ENCODE data around the gene SURF6. TPM values are rescaled to one million over a fixed set of nuclear protein-coding genes. Genes with fewer than 3 reads are reported as not detected.

The SURF6 gene
- total RNA-seq, 4 donors from 2014 or later = 22.5 to 36.3 (median 25.8) TPM

- Histone ChIP-seq H3K36me3 (peaks cover 0 to 52% of the 10 kb centered on the region in 2 donors), H3K4me3 (no peak overlapping the region), H3K9me3 (no peaks in the 10 kb centered on the region), H3K4me1 (peaks cover 4 to 37% (median 20%) of the 10 kb centered on the region in 3 donors), H3K27me3 (no peaks in the 10 kb centered on the region), H3K27ac (no peak overlapping the region)
- ATAC-seq = no peak
- 100% methylated on average over 1 of the region's 10 CpGs; no CpG with 5 or more reads in 1 of the 2 donors for WGBS, 2 donors (ENCODE audit: low coverage in 1 of 2)
- TF ChIP-seq CTCF (IDR thresholded peaks at IDR 0.05) (no peak), EP300 (IDR thresholded peaks at IDR 0.05) (no peak)
Measured at GRCh38 chr9:133333566-133333965, 2.4 kb downstream of the SURF6 start.

GRCh38 chr9:133333011-133333410 lies 3.0 kb downstream of the SURF6 start:
- Histone ChIP-seq H3K9me3 (no peaks in the 10 kb centered on the region), H3K4me3 (no peak overlapping the region), H3K27me3 (no peaks in the 10 kb centered on the region), H3K36me3 (peaks cover 0 to 48% of the 10 kb centered on the region in 2 donors), H3K4me1 (peaks cover 4 to 37% (median 20%) of the 10 kb centered on the region in 3 donors), H3K27ac (no peak overlapping the region)
- TF ChIP-seq EP300 (IDR thresholded peaks at IDR 0.05) (no peak), POLR2A (IDR thresholded peaks at IDR 0.05) (no peak)
- 80 to 93% methylated on average over 1 to 3 of the region's 11 CpGs for WGBS, 2 donors (ENCODE audit: low coverage in 1 of 2)
- ATAC-seq = no peak

GRCh38 chr9:133332381-133332730 lies 3.6 kb downstream of the SURF6 start:
- WGBS, 2 donors (ENCODE audit: low coverage in 1 of 2) = no CpG with 5 or more reads among the region's 20 CpGs
- H3K9me3 ChIP-seq = no peaks in the 10 kb centered on the region
- peaks cover 0 to 48% of the 10 kb centered on the region in 2 donors for H3K36me3 ChIP-seq
- peaks cover 4 to 37% (median 20%) of the 10 kb centered on the region in 3 donors for H3K4me1 ChIP-seq
- ATAC-seq = no peak
- H3K27ac ChIP-seq = no peak overlapping the region
- no peak overlapping the region for H3K4me3 ChIP-seq
- H3K27me3 ChIP-seq = no peaks in the 10 kb centered on the region
- no peak for TF ChIP-seq POLR2A (IDR thresholded peaks at IDR 0.05)
- TF ChIP-seq POLR2AphosphoS5 (IDR thresholded peaks at IDR 0.05) = no peak
- no peak for TF ChIP-seq EP300 (IDR thresholded peaks at IDR 0.05)
- no peak for TF ChIP-seq CTCF (IDR thresholded peaks at IDR 0.05)

GRCh38 chr9:133331641-133332380 lies 4.2 kb downstream of the SURF6 start:
- 96% methylated on average over 21 of the region's 57 CpGs; no CpG with 5 or more reads in 1 of the 2 donors for WGBS, 2 donors (ENCODE audit: low coverage in 1 of 2)
- TF ChIP-seq POLR2AphosphoS5 (IDR thresholded peaks at IDR 0.05) (no peak), EP300 (IDR thresholded peaks at IDR 0.05) (no peak), CTCF (IDR thresholded peaks at IDR 0.05) (no peak), POLR2A (IDR thresholded peaks at IDR 0.05) (no peak)
- no peaks in the 10 kb centered on the region for H3K27me3 ChIP-seq
- H3K36me3 ChIP-seq = peaks cover 0 to 48% of the 10 kb centered on the region in 2 donors
- no peaks in the 10 kb centered on the region for H3K9me3 ChIP-seq
- peaks cover 4 to 34% (median 19%) of the 10 kb centered on the region in 3 donors for H3K4me1 ChIP-seq
- H3K27ac ChIP-seq = no peak overlapping the region
- H3K4me3 ChIP-seq = no peak overlapping the region
- ATAC-seq = no peak

GRCh38 chr9:133331221-133331620 lies 4.8 kb downstream of the SURF6 start:
- WGBS, 2 donors (ENCODE audit: low coverage in 1 of 2) = 70 to 82% methylated on average over 2 to 11 of the region's 19 CpGs
- TF ChIP-seq POLR2A (IDR thresholded peaks at IDR 0.05) = no peak
- no peak for TF ChIP-seq POLR2AphosphoS5 (IDR thresholded peaks at IDR 0.05)
- no peak for TF ChIP-seq EP300 (IDR thresholded peaks at IDR 0.05)
- no peak for TF ChIP-seq CTCF (IDR thresholded peaks at IDR 0.05)
- H3K27me3 ChIP-seq = no peaks in the 10 kb centered on the region

More at GRCh38 chr9:133331221-133331620, 4.8 kb downstream of the SURF6 start:
- no peaks in the 10 kb centered on the region for H3K9me3 ChIP-seq
- H3K4me1 ChIP-seq = peaks cover 4 to 28% (median 14%) of the 10 kb centered on the region in 3 donors
- no peak overlapping the region for H3K4me3 ChIP-seq
- no peak for ATAC-seq
- no peak overlapping the region for H3K27ac ChIP-seq
- peaks cover 0 to 48% of the 10 kb centered on the region in 2 donors for H3K36me3 ChIP-seq
